Measurements from ENCODE around the gene AMOTL1.

DNA sequence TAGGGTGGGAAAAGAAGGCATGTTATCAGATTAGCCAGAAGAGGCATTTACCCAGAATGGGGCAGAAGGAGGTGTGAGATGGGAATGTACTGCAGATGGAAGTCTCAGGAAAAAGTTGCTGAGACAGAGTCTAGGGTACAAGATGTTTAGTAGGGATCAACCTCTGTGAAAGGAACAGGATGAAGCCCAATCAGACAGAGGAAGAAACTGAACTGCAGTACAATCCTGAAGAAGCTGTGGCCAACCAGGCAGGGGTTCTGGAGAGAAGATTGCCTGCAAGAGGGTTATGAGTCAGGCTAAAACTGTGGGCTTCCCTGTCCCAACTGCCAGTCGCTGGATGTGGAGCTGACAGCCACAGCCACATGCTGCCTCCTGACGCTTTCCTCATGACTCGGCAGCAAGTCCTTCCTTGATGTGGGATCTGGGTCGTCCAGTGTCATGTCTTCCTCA lies 141.2 kb downstream of the AMOTL1 start:
- TF ChIP-seq, protein P1, sequence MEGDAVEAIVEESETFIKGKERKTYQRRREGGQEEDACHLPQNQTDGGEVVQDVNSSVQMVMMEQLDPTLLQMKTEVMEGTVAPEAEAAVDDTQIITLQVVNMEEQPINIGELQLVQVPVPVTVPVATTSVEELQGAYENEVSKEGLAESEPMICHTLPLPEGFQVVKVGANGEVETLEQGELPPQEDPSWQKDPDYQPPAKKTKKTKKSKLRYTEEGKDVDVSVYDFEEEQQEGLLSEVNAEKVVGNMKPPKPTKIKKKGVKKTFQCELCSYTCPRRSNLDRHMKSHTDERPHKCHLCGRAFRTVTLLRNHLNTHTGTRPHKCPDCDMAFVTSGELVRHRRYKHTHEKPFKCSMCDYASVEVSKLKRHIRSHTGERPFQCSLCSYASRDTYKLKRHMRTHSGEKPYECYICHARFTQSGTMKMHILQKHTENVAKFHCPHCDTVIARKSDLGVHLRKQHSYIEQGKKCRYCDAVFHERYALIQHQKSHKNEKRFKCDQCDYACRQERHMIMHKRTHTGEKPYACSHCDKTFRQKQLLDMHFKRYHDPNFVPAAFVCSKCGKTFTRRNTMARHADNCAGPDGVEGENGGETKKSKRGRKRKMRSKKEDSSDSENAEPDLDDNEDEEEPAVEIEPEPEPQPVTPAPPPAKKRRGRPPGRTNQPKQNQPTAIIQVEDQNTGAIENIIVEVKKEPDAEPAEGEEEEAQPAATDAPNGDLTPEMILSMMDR (IDR thresholded peaks at IDR 0.05), result no peak
- TF ChIP-seq POLR2A (IDR thresholded peaks at IDR 0.05), result no peak
